DND-41 (cell line): ENCODE results near the gene IFT122.

Experiments used
- ATAC-seq: fragments of 200-7000 bp; cut with Tn5 transposase; 3 replicates; pipeline ENCODE4 v1.9.1; 2021; ENCODE audit warnings: low read depth; ENCODE audit not compliant: insufficient read depth
- DNase-seq: peaks from one replicate; pipeline ENCODE4 v3.0.0-alpha.2; 2020
- H2AFZ ChIP-seq: 2 replicates; pipeline ENCODE4 v1.6.0; 2012; ENCODE audit warnings: low read depth, low read length
- H3K27ac ChIP-seq: 2 replicates; pipeline ENCODE4 v1.5.1; 2012; ENCODE audit warnings: low read length, inconsistent platforms
- H3K27me3 ChIP-seq: fragments of 200-600 bp; sonication (generic); 2 replicates; pipeline ENCODE4 v1.6.0; 2012; ENCODE audit warnings: low read length, mild to moderate bottlenecking, inconsistent platforms; ENCODE audit not compliant: insufficient read depth, poor library complexity
- H3K36me3 ChIP-seq: 2 replicates; pipeline ENCODE4 v1.5.1; 2012; ENCODE audit warnings: low read length, inconsistent platforms; ENCODE audit not compliant: insufficient read depth
- H3K4me1 ChIP-seq: 2 replicates; pipeline ENCODE4 v1.5.1; 2012; ENCODE audit warnings: mild to moderate bottlenecking, low read length; ENCODE audit not compliant: insufficient read depth
- H3K4me2 ChIP-seq: 2 replicates; pipeline ENCODE4 v1.6.0; 2012; ENCODE audit warnings: mild to moderate bottlenecking, moderate library complexity, low read length, inconsistent platforms; ENCODE audit not compliant: insufficient read depth
- H3K4me3 ChIP-seq, 2 experiments: fragments of 200-600 bp in 1 of 2; shearing (Covaris generic) in 1 of 2; 2 replicates each; pipeline ENCODE4 v1.5.1; 2012 to 2016; ENCODE audit warnings: inconsistent platforms in 2 of 2, low read length in 2 of 2, mild to moderate bottlenecking in 2 of 2, low read depth in 1 of 2, moderate library complexity in 1 of 2
- H3K79me2 ChIP-seq: 2 replicates; pipeline ENCODE4 v1.6.0; 2012; ENCODE audit warnings: low read length, inconsistent platforms; ENCODE audit not compliant: insufficient read depth
- H3K9ac ChIP-seq: 2 replicates; pipeline ENCODE4 v1.6.0; 2012; ENCODE audit warnings: low read depth, mild to moderate bottlenecking, inconsistent platforms, low read length, moderate library complexity
- H3K9me3 ChIP-seq: 2 replicates; pipeline ENCODE4 v1.5.1; 2012; ENCODE audit warnings: low read length, moderate library complexity, mild to moderate bottlenecking, inconsistent platforms; ENCODE audit not compliant: insufficient read depth, severe bottlenecking
- H4K20me1 ChIP-seq: 2 replicates; pipeline ENCODE4 v1.6.0; 2012; ENCODE audit warnings: low read length; ENCODE audit not compliant: insufficient read depth
- CTCF ChIP-seq: IDR thresholded peaks from 2 replicates; pipeline ENCODE4 v1.5.1; 2012; ENCODE audit warnings: borderline replicate concordance, low read length, moderate library complexity, mild to moderate bottlenecking; ENCODE audit not compliant: poor library complexity, severe bottlenecking; ENCODE audit errors: extremely low read depth
- EZH2 ChIP-seq: IDR thresholded peaks from 3 replicates; pipeline ENCODE4 v1.6.1; 2012; ENCODE audit warnings: borderline replicate concordance, low read depth, mild to moderate bottlenecking, moderate library complexity, low read length, inconsistent platforms; ENCODE audit not compliant: severe bottlenecking

Gene IFT122

DNA sequence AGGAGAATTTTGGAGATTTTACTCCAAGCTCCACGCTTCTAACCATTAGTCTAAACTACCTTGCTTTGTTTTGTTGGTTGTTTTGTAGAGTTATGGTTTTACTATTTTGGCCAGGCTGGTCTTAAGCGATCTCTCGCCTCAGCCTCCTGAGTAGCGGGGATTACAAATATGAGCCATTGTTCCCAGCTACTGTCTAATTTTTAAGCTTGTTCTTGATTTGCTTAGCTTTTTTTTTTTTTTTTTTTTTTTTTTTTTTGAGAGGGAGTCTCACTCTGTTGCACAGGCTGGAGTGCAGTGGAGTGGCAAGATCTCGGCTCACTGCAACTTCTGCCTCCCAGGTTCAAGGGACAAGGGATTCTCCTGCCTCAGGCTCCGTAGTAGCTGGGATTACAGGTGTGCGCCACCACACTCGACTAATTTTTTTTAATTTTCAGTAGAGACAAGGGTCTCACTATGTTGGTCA lies 40.1 kb upstream of the IFT122 start:
- H3K79me2 ChIP-seq = peaks cover 44% of the 10 kb centered on the region
- peaks cover 45% of the 10 kb centered on the region for H3K4me1 ChIP-seq
- no peak; the same call in 2 of the 3 replicates for ATAC-seq
- H3K4me2 ChIP-seq = peak overlapping the region; percentile 85
- peak overlapping the region; percentile 64 for H3K9ac ChIP-seq
- TF ChIP-seq CTCF (no peak), EZH2 (no peak)
- H3K4me3 ChIP-seq = peak overlapping the region; percentile 89 to 92; a peak in 3 of 4 replicates
- peak; percentile 37 for DNase-seq
- peak overlapping the region; percentile 85 for H3K27ac ChIP-seq
- peaks cover 27% of the 10 kb centered on the region for H4K20me1 ChIP-seq
- peaks cover 25% of the 10 kb centered on the region for H3K36me3 ChIP-seq
- H3K27me3 ChIP-seq = no peaks in the 10 kb centered on the region
- no peaks in the 10 kb centered on the region for H3K9me3 ChIP-seq
- peak overlapping the region; percentile 87 for H2AFZ ChIP-seq

DNA sequence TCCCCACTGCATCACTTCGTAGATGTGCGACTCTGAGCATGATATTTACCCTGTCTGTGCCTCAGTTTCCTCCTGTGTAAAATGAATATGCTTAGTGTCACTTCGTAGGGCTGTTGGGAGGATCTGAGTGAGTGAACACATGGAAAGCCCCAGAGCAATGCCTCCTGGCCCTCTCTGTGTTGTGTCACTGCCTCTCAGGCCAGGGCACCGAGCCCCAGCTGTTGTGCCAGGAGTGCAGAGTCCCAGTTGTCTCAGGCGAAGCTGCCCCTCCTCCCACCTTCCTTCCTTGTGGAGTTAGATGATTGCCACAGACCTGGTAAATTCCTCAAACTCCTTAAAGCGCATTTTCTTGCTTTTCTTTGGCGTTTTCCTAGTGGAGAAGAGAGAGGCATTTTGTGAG lies 37.8 kb upstream of the IFT122 start:
- H3K27me3 ChIP-seq = no peaks in the 10 kb centered on the region
- H2AFZ ChIP-seq = no peak overlapping the region
- H3K4me2 ChIP-seq = no peak overlapping the region
- H3K27ac ChIP-seq = no peak overlapping the region
- H3K79me2 ChIP-seq = peaks cover 21% of the 10 kb centered on the region
- peaks cover 10% of the 10 kb centered on the region; the same call in 1 of the 2 replicates for H4K20me1 ChIP-seq
- peaks cover 28% of the 10 kb centered on the region for H3K4me1 ChIP-seq
- H3K9ac ChIP-seq = no peak overlapping the region
- ATAC-seq (no peak), DNase-seq (no peak)
- no peak overlapping the region for H3K4me3 ChIP-seq
- H3K9me3 ChIP-seq = no peaks in the 10 kb centered on the region
- 0 out of 2 replicates have a peak, but pooled peaks cover 3% of the 10 kb centered on the region for H3K36me3 ChIP-seq
- TF ChIP-seq EZH2 (no peak), CTCF (no peak)

- DNase-seq = no peak
- no peaks in the 10 kb centered on the region for H3K9me3 ChIP-seq
- no peak overlapping the region for H3K4me2 ChIP-seq
- H3K79me2 ChIP-seq = peaks cover 17% of the 10 kb centered on the region
- no peak for ATAC-seq
- H3K9ac ChIP-seq = no peak overlapping the region
- H4K20me1 ChIP-seq = peaks cover 6% of the 10 kb centered on the region; the same call in 1 of the 2 replicates
- H2AFZ ChIP-seq = no peak overlapping the region; the same call in 1 of the 2 replicates
- H3K4me3 ChIP-seq = no peak overlapping the region
- no peaks in the 10 kb centered on the region for H3K27me3 ChIP-seq
- H3K36me3 ChIP-seq = no peaks in the 10 kb centered on the region
- no peak overlapping the region for H3K27ac ChIP-seq
- peaks cover 24% of the 10 kb centered on the region for H3K4me1 ChIP-seq
- TF ChIP-seq CTCF (no peak), EZH2 (no peak)
These were observed 37.4 kb upstream of the IFT122 start for GRCh38 chr3:129402616-129403015.
